DMS153 treated with DMSO at 0.1 percent for 48 hours (cell line): ENCODE results near the gene MBD4.
A peak's percentile ranks its signal among the peaks of the same experiment; 100 is the strongest.
"Not testable (repeated sequence)": the region's sequence is repeated elsewhere in the genome, so short reads cannot be mapped to it uniquely, and the experiment has no call there.

ENCODE experiments used
- DNase-seq: peaks from one replicate; lab custom pipeline; 2025; ENCODE audit not compliant: unreplicated experiment; lab: John Stamatoyannopoulos, UW

MBD4 gene

GRCh38 chr3:129439817-129440617 is at the start of gene MBD4, which contains the start of gene IFT122:
Gene MBD4, minus strand, starts transcription at chr3:129439948. Its CDS starts 115 bp downstream, at chr3:129439833.
Gene IFT122, plus strand, starts transcription at chr3:129440224. Its CDS starts 107 bp downstream, at chr3:129440331.
- peak; percentile 99 for DNase-seq

GRCh38 chr3:129489258-129489657 is 49.5 kb upstream of the MBD4 start:
- DNase-seq = not testable (repeated sequence)

- DNase-seq = not testable (repeated sequence)
Measured at GRCh38 chr3:129487868-129488335, 48.2 kb upstream of the MBD4 start.

GRCh38 chr3:129487183-129487867 is 47.6 kb upstream of the MBD4 start:
- DNase-seq = no peak

- no peak for DNase-seq
Measured at GRCh38 chr3:129486664-129487035, 46.9 kb upstream of the MBD4 start.

GRCh38 chr3:129485721-129486663 is 46.2 kb upstream of the MBD4 start:
- DNase-seq = no peak

GRCh38 chr3:129485146-129485545 is 45.4 kb upstream of the MBD4 start:
- DNase-seq = not testable (repeated sequence)

GRCh38 chr3:129483870-129484269 is 44.1 kb upstream of the MBD4 start:
- DNase-seq = no peak

GRCh38 chr3:129482721-129483120 is 43.0 kb upstream of the MBD4 start:
- DNase-seq = no peak

GRCh38 chr3:129481766-129482332 is 42.1 kb upstream of the MBD4 start:
- no peak for DNase-seq

- not testable (repeated sequence) for DNase-seq
Measured at GRCh38 chr3:129481225-129481765, 41.5 kb upstream of the MBD4 start.

- no peak for DNase-seq
Measured at GRCh38 chr3:129476586-129476985, 36.8 kb upstream of the MBD4 start.

GRCh38 chr3:129475863-129476262 is 36.1 kb upstream of the MBD4 start:
- DNase-seq = no peak

- DNase-seq = no peak
Measured at GRCh38 chr3:129474984-129475804, 35.4 kb upstream of the MBD4 start.

GRCh38 chr3:129473769-129474152 is 34.0 kb upstream of the MBD4 start:
- no peak for DNase-seq

- DNase-seq = no peak
Measured at GRCh38 chr3:129473067-129473768, 33.5 kb upstream of the MBD4 start.

- no peak for DNase-seq
Measured at GRCh38 chr3:129470861-129471260, 31.1 kb upstream of the MBD4 start.

GRCh38 chr3:129469026-129469425 is 29.3 kb upstream of the MBD4 start:
- DNase-seq = no peak

- DNase-seq = no peak
Measured at GRCh38 chr3:129467932-129468331, 28.2 kb upstream of the MBD4 start.
